Measurements from ENCODE around the gene PEAK3. TPM values are rescaled to one million over a fixed set of nuclear protein-coding genes. Genes with fewer than 3 reads are reported as not detected.

PEAK3 gene
- total RNA-seq, 4 donors from 2014 or later: 0.30 to 0.97 (median 0.76) TPM

DNA sequence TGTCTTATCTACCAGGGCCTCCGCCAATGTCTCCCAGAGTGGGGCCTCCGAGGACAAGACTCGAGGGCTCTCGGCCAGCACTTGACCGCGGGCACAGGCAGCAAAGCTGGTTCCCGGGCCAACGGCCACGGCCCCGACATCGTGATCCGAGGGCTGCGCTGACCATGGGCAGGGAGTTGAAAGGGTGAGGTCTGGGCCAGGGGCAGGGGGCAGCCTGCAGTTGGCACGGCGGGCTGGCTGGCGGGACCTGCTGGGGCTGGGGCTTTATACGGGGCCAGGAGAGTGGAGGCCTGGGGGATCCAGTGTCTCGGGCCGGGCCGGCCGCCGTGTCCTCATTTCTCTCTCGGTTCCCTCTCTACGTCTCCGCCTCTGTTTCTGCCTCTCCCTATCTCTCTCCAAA is 35.8 kb upstream of the PEAK3 start:
- intact Hi-C loops (cut with DNase I; ENCODE audit: low total_unique reads): no loop called here
- TF ChIP-seq POLR2A (IDR thresholded peaks at IDR 0.05): no peak
- TF ChIP-seq, protein P1, sequence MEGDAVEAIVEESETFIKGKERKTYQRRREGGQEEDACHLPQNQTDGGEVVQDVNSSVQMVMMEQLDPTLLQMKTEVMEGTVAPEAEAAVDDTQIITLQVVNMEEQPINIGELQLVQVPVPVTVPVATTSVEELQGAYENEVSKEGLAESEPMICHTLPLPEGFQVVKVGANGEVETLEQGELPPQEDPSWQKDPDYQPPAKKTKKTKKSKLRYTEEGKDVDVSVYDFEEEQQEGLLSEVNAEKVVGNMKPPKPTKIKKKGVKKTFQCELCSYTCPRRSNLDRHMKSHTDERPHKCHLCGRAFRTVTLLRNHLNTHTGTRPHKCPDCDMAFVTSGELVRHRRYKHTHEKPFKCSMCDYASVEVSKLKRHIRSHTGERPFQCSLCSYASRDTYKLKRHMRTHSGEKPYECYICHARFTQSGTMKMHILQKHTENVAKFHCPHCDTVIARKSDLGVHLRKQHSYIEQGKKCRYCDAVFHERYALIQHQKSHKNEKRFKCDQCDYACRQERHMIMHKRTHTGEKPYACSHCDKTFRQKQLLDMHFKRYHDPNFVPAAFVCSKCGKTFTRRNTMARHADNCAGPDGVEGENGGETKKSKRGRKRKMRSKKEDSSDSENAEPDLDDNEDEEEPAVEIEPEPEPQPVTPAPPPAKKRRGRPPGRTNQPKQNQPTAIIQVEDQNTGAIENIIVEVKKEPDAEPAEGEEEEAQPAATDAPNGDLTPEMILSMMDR (IDR thresholded peaks at IDR 0.05): no peak
- 64 to 70% methylated on average over 10 to 18 of the region's 25 CpGs for WGBS, 2 donors
- no peak for DNase-seq (ENCODE audit: low spot score in 2 of 2)
- H3K4me3 ChIP-seq (ENCODE audit: low read depth, poor library complexity, severe bottlenecking): no peak overlapping the region

DNA sequence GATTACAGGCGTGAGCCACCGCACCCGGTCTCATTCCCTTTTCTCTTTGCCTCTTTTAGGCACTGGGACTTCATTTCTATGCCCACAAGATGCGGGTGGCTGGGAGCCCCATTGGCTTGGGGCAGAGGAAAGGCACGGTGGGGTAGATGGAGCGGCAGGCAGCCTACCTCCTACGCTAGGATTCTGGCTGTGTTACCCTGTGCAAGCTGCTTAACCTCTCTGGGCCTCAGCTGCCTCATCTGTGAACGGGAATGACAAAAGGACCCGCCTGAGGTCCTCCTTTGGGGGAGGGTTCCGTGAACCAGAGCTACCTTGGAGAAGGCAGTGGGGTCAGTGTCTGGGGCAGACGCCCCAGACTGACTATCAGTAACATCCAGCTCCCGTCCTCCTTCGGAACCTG is 35.3 kb upstream of the PEAK3 start:
- WGBS, 2 donors: 91 to 92% methylated on average over 13 of the region's 13 CpGs
- no peak overlapping the region for H3K4me3 ChIP-seq (ENCODE audit: low read depth, poor library complexity, severe bottlenecking)
- intact Hi-C loops (cut with DNase I; ENCODE audit: low total_unique reads): no loop called here
- TF ChIP-seq, protein P1 (IDR thresholded peaks at IDR 0.05): no peak
- no peak for TF ChIP-seq POLR2A (IDR thresholded peaks at IDR 0.05)
- no peak for DNase-seq (ENCODE audit: low spot score in 2 of 2)

DNA sequence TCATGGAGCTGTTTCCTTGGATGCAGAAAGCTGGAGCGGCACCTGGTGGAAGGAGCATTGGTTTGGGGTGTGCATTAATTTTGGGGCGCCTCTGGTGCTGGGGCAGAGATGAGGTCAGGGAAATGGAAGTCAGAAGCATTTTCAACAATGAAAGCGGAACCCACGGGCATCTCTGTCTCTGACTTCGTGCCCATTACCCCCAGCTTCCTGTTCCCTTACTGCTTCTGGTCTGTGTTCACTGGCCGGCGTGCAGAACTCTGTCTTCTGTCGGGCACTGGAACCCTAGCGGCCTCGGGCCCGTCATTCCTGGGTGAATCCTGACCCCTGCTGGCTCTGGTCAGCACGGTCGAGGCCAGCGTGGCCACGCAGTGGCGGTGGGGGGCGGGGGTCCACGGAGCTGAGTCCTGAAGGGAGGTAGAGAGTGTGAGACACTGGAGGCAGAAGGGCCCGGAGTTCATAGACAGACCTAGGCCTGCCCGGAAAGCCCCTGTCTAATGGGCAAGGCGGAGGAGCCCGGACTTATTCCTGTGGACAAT is 33.9 kb upstream of the PEAK3 start:
- WGBS, 2 donors: 45 to 50% methylated on average over 22 of the region's 22 CpGs
- DNase-seq (ENCODE audit: low spot score in 2 of 2): peak in 1 of 2 donors; percentile 41
- TF ChIP-seq POLR2A (IDR thresholded peaks at IDR 0.05): no peak
- TF ChIP-seq, protein P1 (IDR thresholded peaks at IDR 0.05): peak in 1 of 3 donors; percentile 20
- no peak overlapping the region for H3K4me3 ChIP-seq (ENCODE audit: low read depth, poor library complexity, severe bottlenecking)
- intact Hi-C loops (cut with DNase I; ENCODE audit: low total_unique reads): no loop called here

DNA sequence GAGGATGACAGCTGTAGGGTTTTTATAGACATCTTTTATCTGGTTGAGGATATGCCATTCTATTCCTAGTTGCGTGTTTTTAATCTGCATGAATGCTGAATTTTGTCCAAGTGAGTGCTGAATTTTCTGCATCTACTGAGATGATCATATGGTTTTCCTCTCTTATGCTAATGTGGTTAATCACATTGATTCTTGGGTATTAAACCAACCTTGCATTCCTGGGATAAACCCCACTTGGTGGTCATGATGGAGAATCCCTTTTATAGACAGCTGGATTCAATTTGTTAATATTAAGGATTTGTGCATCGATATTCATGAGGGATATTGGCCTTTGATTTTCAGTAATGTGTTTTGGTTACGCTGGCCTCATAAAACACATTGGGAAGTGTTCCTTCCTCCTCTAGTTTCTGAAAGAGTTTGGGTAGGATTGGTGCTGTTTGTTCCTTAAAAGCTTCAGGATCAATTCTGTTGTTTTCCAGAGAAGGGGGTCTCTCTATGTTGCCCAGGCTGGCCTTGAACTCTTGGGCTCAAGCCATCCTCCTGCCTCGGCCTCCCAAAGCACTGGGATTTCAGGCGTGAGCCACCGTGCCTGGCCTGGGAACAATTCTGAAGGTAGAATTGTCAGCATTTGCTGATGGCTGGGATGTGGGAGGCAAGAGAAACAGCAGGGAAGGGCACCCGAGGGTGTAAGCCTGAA is 33.3 kb upstream of the PEAK3 start:
- WGBS, 2 donors: 79 to 85% methylated on average over 7 of the region's 7 CpGs
- TF ChIP-seq POLR2A (IDR thresholded peaks at IDR 0.05): no peak
- TF ChIP-seq, protein P1 (IDR thresholded peaks at IDR 0.05): no peak
- no peak for DNase-seq (ENCODE audit: low spot score in 2 of 2)
- no peak overlapping the region for H3K4me3 ChIP-seq (ENCODE audit: low read depth, poor library complexity, severe bottlenecking)
- intact Hi-C loops (cut with DNase I; ENCODE audit: low total_unique reads): no loop called here

DNA sequence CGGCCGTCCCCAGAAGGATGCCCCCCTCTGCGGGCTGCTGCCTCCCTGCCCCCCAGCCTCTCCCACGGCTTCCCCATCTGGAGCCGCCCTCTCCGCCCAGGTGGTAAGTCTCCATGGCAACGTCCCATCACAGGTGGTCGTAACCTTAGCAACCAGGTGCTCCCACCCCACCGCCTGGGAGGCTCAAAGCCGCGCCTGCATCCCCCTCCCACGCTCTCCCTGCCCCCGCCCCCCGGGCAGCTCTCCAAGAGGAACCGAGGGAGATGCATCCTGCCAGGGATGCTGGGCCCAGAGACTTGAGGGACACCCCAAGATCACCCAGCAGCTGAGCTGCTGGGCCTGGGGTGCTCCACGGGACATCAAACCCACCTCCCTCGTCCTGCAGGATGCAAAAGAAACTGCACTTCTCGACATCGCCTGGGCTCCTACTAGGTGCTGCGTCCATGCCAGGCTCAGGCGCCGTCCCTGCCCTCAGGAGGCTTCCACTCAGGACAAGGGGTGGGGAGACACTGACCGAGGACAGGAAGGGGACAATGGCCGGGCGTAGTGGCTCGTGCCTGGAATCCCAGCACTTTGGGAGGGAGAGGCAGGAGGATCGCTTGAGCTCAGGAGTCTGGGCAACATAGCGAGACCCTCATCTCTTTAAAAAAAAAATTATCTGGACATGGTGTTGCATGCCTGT is 31.0 kb upstream of the PEAK3 start:
- no peak overlapping the region for H3K4me3 ChIP-seq (ENCODE audit: low read depth, poor library complexity, severe bottlenecking)
- intact Hi-C loops (cut with DNase I; ENCODE audit: low total_unique reads): no loop called here
- no peak for DNase-seq (ENCODE audit: low spot score in 2 of 2)
- no peak for TF ChIP-seq POLR2A (IDR thresholded peaks at IDR 0.05)
- TF ChIP-seq, protein P1 (IDR thresholded peaks at IDR 0.05): no peak
- WGBS, 2 donors: 39 to 56% methylated on average over 17 to 26 of the region's 28 CpGs

Data from lower leg skin (tissue), 4 donors.